Motor neuron (in vitro differentiated cells): ENCODE results near the gene RARB. TPM values are rescaled to one million over a fixed set of nuclear protein-coding genes. Genes with fewer than 3 reads are reported as not detected.
A peak's percentile ranks its signal among the peaks of the same experiment; 100 is the strongest.

Experiments used
- ATAC-seq, 8 experiments: fragments of 200-7000 bp; cut with Tn5 transposase; replicated peaks in 6 of 8; 2 replicates each; pipeline ENCODE4 v1.8.0; 2021; ENCODE audit warnings: mild to moderate bottlenecking in 8 of 8, moderate library complexity in 8 of 8
- H3K27ac ChIP-seq, 2 donors: fragments of 250-450 bp; sonication (Bioruptor Pico); 2 replicates each; pipeline ENCODE4 v1.9.0; 2021; ENCODE audit warnings: antibody characterized with exemption in 2 of 2, mild to moderate bottlenecking in 2 of 2, moderate library complexity in 1 of 2
- H3K4me1 ChIP-seq, 2 donors: fragments of 250-450 bp; sonication (Bioruptor Pico); replicated peaks in 1 of 2; 2 replicates each; pipeline ENCODE4 v1.6.1; 2021; ENCODE audit warnings: antibody characterized with exemption in 2 of 2, mild to moderate bottlenecking in 2 of 2, moderate library complexity in 1 of 2
- H3K4me3 ChIP-seq, 5 donors: fragments of 250-450 bp; sonication (Bioruptor Pico); 2 replicates each; pipeline ENCODE4 v1.9.0; 2021; ENCODE audit warnings: antibody characterized with exemption in 5 of 5, mild to moderate bottlenecking in 5 of 5, moderate library complexity in 4 of 5
- WGBS, 10 experiments: fragments of 450-650 bp; shearing (Covaris generic); methylation state at CpG; one replicate each; pipeline ENCODE4 v1.0.0; 2022; 5-methylcytosine and 5-hydroxymethylcytosine counted together
- in situ Hi-C, 9 experiments: fragments of 400-800 bp; cut with MboI; loops; one replicate each; pipeline ENCODE4 v1.15.0; 2021; ENCODE audit warnings: low sequenced_read_pairs in 9 of 9, low pct_unique_long_range_greater_than_20kb in 2 of 9; ENCODE audit not compliant: unreplicated experiment in 9 of 9
- total RNA-seq, 8 experiments: library from RNA; unstranded; fragments of 300-600 nt; gene quantifications; 2 replicates each; pipeline versions ENCODE4 v1.2.3 to v1.2.4, GENCODE V29; 2022

Gene RARB
- total RNA-seq, 8 experiments from 2014 or later, result 16.9 to 72.4 (median 31.3) TPM

DNA sequence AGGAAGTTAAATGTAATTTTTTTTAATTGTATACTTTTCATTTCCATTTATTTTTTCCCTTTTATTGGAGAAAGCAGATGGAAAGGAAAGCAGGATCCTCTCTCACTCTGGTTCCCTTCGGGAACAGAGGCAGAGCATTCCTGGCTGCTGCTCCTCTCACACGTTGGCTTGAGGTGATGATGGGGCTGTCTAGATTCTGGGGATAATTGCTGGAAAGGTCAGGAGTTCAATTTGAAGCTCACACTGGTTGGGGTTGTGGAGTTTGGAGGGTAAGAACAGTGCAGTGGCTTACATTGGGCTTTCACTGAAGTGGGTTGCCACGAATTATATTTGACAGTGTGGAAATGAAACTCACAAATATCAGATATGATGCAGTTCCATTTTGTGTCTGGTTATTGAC is 57.6 kb downstream of the RARB start:
- no peak for ATAC-seq
- in situ Hi-C loops, result no loop called here
- no peak overlapping the region for H3K4me3 ChIP-seq
- WGBS, 10 experiments, result 0 to 100% (median 50%) methylated on average over 1 to 3 of the region's 3 CpGs; no CpG with 5 or more reads in 1 of the 10 experiments
- peaks cover 49 to 55% of the 10 kb centered on the region in 2 donors for H3K4me1 ChIP-seq
- H3K27ac ChIP-seq, result no peak overlapping the region

DNA sequence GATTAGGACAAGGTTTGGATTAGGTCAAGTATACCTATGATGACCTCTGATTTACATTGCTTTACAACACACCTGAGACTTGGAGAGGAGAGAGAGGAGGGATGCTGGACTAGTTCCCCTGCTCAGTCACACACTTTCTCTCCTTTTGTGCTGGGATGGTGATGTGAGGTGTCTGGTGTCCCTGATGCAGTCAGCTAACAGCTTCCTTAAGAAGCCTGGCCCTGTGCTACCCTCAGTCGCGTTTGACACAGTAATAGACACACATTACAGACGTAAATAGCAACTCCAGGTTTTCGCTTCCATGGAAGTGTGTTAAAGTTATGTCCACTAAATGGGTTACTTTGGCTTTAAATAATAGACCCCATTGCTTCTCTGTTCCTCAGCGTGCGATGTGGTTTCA is 58.9 kb downstream of the RARB start:
- in situ Hi-C loops, result no loop called here
- H3K4me1 ChIP-seq, result peaks cover 41 to 55% of the 10 kb centered on the region in 2 donors
- no peak overlapping the region for H3K27ac ChIP-seq
- H3K4me3 ChIP-seq, result no peak overlapping the region
- WGBS, 10 experiments, result 60 to 100% (median 99%) methylated on average over 2 to 6 of the region's 6 CpGs; no CpG with 5 or more reads in 2 of the 10 experiments
- ATAC-seq, result no peak

DNA sequence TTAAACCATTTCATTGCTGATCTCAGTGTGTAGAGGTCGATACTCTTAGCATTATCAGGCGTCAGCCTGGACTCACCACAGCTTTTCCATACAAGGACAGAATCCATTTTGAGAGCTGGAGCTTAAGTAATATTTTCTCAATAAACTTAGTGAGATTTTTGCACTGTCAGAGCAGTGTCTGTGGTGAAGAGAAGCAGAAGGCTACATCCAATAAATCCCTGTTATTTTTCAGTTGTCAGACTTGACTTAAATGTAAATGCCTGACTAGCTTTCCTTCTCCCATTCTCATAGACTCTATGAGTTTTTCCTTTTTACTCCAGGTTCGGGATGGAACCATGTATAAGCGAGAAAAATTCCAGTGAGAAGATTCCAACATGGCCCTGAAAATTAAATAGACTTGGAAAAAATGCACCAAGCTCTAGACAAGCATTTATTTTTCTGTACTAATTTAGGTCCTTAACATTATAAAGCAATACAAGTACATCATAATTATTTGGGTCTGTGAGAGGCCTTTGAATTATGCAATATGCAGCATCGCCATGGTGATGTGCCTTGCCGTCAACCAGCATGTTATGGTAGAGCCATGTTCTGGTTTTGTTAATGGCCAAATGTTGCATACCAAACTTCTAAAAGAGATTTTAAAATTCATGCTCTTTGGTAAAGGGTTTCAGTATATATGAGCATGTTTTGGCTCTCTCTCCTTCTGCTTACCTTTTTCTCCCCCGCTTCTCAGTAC is 62.0 kb downstream of the RARB start:
- Histone ChIP-seq H3K4me1 (peaks cover 27 to 37% of the 10 kb centered on the region in 2 donors), H3K4me3 (no peak overlapping the region), H3K27ac (no peak overlapping the region)
- in situ Hi-C loops, result no loop called here
- ATAC-seq, result peak in 2 of 8 experiments; percentile 20 to 69
- WGBS, 10 experiments, result 28 to 82% (median 60%) methylated on average over 3 to 7 of the region's 7 CpGs; no CpG with 5 or more reads in 1 of the 10 experiments

DNA sequence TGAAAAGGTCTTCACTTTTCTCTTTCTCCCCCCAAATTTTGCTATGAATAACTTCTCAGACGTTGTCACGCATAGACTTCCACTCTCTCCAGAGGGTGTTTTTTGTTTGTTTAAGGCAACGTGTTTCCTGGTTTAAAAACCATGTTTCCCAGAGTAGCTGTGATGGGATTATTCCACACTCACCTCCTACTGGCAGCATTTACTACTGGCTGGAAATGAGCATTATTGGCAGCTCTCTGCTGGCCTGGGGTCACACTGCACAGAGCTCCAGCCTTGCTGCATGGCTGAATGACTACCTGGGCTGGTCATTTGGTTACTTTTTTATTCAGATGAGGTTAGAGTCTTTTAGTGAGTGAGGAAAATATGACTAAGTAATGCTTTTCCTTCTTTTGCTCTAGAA is 65.2 kb downstream of the RARB start:
- 17 to 97% (median 89%) methylated on average over 3 of the region's 3 CpGs; no CpG with 5 or more reads in 3 of the 10 experiments for WGBS, 10 experiments
- no peak overlapping the region for H3K27ac ChIP-seq
- in situ Hi-C loops, result no loop called here
- no peak overlapping the region for H3K4me3 ChIP-seq
- H3K4me1 ChIP-seq, result peaks cover 3 to 5% of the 10 kb centered on the region in 2 donors
- peak in 1 of 8 experiments; percentile 13 for ATAC-seq

DNA sequence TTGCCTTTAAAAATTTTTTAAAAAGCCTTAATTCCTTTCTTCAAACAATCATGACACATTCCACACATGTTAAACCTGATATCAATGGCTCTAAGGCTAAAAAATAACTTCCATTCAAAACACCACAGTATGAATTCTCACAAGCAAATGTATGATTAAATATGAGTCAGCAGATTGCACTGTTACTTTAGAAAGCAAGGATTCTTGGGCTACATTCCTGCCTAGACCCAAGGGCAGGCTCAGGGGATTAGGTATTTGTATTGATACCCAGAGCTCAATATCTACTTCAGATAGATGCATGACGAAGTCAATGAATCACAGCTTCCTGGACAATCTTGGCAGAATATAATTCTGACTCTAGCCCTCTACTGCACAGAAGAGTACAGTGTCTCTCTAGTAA is 65.7 kb downstream of the RARB start:
- WGBS, 10 experiments, result 0 to 89% methylated on average over 1 of the region's 1 CpG; no CpG with 5 or more reads in 8 of the 10 experiments
- ATAC-seq, result no peak
- in situ Hi-C loops, result no loop called here
- H3K4me1 ChIP-seq, result peaks cover 3 to 4% of the 10 kb centered on the region in 2 donors
- H3K27ac ChIP-seq, result no peak overlapping the region
- no peak overlapping the region for H3K4me3 ChIP-seq

DNA sequence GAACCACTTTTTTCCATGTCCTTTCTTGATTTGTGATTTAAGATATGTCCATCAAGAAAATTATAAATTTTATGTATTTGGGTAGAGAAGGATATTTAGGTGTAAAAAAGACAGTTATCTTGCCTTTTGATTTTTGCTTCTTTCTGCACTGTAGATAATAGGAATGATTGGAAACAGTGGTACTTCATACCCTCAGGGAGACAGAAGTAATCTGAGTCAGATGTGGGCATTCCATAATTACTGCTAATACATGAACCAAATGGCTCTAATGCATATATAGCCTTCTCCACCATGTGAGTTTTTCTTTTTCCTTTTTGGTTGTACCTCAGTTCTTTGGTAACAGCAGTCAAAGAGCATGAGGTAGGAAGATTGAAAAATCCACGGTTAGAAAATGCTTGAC is 67.2 kb downstream of the RARB start:
- WGBS, 10 experiments, result 0 to 100% (median 80%) methylated on average over 1 of the region's 1 CpG; no CpG with 5 or more reads in 3 of the 10 experiments
- in situ Hi-C loops, result no loop called here
- H3K4me1 ChIP-seq, result no peaks in the 10 kb centered on the region
- no peak overlapping the region for H3K27ac ChIP-seq
- ATAC-seq, result no peak
- no peak overlapping the region for H3K4me3 ChIP-seq

DNA sequence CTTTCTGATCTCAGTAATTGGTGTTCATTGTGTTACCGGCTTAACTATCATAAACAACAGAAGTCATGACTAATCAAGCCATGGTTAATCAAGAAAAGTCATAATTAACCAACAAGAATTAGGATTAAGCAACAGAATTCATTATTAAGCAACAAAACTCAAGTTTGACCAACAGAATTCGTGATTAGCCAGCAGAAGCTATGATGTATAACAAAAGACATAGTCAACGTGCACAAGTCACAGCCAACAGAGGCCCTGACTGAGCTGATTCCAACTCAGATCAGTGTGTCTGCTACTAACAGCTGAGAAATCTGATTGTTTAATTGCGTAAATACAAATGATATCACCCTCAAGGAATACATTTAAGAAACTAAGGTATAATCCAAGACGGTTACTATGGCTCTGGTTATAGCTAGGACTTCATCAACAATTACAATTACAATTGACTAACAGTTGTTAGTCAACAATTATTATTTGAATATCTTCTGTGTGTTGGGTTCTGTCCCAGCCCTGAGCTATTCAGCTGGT is 67.7 kb downstream of the RARB start:
- no peak for ATAC-seq
- WGBS, 10 experiments, result 28 to 100% (median 78%) methylated on average over 1 to 5 of the region's 5 CpGs
- H3K4me3 ChIP-seq, result no peak overlapping the region

DNA sequence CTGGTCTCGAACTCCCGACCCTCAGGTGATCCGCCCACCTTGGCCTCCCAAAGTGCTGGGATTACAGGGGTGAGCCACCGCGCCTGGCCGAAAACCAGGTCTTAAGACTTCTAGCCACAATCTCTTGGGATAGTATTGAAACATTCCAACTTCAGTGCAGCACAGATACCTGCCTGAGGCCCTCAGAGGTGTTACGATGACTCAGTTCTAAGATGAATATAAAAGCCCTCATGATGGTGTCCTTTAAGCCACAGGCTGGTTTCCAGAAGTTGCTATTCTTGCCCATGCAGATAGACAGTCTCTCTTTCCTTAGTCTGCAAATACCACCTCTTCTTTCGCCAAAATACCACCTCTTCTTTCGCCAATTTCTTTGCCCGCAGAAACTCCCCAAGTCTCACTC is 69.0 kb downstream of the RARB start:
- in situ Hi-C loops, result no loop called here
- H3K27ac ChIP-seq, result no peak overlapping the region
- ATAC-seq, result no peak
- no peaks in the 10 kb centered on the region for H3K4me1 ChIP-seq
- 80 to 100% (median 96%) methylated on average over 1 to 7 of the region's 10 CpGs; no CpG with 5 or more reads in 2 of the 10 experiments for WGBS, 10 experiments
- no peak overlapping the region for H3K4me3 ChIP-seq

More for the DNA sequence above, 67.7 kb downstream of the RARB start:
- Histone ChIP-seq H3K4me1 (no peaks in the 10 kb centered on the region), H3K27ac (no peak overlapping the region)
- in situ Hi-C loops, result no loop called here

DNA sequence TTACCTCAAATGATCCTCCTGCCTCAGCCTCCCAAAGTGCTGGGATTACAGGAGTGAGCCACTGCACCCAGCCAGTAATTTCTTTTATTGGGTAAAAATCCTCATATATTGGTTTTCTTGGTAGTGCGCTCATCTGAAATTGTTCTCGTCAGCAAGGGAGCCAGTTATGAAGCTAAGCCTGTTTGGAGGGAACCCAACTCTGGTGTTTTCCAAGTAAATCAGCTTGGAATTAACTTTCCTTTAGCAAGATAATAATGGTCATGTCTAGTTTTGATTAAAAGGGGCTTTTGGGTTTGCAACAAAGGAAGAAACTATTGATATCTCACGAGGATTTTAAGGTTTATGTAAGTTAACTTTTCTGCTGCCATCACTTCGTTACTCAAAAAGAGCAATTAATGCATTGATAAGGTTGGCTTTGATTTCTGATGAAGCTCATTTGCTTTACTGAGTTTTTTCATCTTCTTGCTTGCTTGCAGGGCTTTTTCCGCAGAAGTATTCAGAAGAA is 72.7 kb downstream of the RARB start:
- no peak for ATAC-seq
- Histone ChIP-seq H3K4me1 (peaks cover 0 to 3% of the 10 kb centered on the region in 2 donors), H3K27ac (no peak overlapping the region), H3K4me3 (no peak overlapping the region)
- WGBS, 10 experiments, result 36 to 100% (median 88%) methylated on average over 1 to 5 of the region's 5 CpGs
- in situ Hi-C loops, result no loop called here

DNA sequence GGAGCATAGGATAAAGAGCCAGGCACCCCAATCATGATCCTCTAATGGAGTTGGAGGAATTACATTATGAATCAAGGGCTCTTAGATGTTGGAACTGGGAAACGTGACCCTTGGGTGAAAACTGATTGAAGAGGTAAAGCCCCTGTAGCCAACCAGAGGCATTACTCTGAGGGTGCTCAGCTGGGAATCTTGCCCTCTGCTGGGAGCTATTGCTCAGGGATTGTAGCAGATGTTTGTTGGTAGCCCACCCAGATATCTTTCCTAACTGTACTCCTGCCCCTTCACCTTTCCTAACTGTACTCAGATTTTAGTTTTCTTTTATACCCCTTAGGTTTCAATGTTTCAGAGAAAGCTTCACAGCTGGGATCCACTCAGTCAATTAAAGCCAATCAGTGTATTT is 74.2 kb downstream of the RARB start:
- WGBS, 10 experiments, result 88% methylated on average over 1 of the region's 1 CpG; no CpG with 5 or more reads in 9 of the 10 experiments

DNA sequence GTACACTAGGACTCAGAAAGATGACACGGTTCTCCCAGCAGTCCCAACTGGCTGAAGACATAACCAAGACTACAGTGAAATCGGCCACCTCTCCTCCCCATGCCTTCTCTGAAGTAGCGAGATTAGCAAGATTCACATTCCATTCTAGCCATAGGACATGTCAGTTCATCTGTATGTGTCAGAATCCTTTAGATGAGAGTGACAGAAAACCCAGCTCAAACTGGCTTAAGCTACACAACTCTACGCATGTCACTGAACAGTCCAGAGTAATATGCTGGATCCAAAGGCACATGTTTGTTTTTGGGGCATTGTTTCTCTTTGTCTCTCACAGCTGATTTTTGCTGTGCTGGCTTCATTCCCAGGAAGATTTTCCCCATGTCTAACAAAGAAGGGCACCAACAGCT is 75.8 kb downstream of the RARB start:
- peaks cover 0 to 5% of the 10 kb centered on the region in 2 donors for H3K4me1 ChIP-seq
- H3K4me3 ChIP-seq, result no peak overlapping the region
- no peak overlapping the region for H3K27ac ChIP-seq
- peak in 5 of 8 experiments; percentile 44 to 65 (median 55) for ATAC-seq
- 14 to 97% (median 81%) methylated on average over 1 to 4 of the region's 4 CpGs; no CpG with 5 or more reads in 2 of the 10 experiments for WGBS, 10 experiments
- in situ Hi-C loops, result no loop called here

More for the DNA sequence above, 74.2 kb downstream of the RARB start:
- H3K27ac ChIP-seq, result no peak overlapping the region
- H3K4me1 ChIP-seq, result peaks cover 0 to 3% of the 10 kb centered on the region in 2 donors
- H3K4me3 ChIP-seq, result no peak overlapping the region
- in situ Hi-C loops, result no loop called here
- ATAC-seq, result no peak

DNA sequence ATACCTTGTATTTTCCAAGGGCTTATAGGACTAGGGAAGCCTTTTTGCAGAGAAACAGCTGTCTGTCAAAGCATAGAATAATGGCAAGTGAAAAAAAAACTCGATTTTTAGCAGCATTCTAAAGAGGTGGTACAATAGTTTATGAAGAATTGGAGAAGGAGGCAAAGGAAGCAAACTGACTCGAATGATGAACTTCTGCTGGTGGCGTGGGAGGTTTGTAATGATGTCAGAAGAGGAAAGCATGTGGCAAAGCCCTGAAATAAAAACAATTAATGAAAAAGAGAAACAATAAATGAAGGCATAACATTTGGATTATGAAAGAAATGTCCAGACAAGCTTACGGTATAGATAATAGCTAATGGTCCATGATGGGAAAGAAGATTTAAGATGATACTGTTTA is 77.5 kb downstream of the RARB start:
- ATAC-seq, result no peak
- in situ Hi-C loops, result no loop called here

DNA sequence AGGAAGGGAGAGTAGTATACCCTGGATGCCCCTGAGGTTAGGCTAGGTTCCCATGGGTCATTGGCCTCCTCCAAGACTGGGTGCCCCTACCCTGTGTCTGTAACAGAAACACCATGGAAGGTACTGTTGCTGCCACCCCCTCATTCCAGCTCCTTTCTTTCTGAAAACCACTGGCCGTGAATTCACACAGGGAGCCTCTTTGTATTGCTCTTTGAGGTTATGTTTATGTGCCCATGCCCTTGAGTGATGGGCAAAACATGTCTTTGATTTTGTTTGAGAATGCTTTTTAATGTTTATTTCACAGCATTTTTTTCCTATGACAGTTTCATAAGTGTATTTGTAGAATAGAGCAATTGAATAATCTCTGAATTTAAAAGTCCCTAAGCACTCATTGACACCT is 79.7 kb downstream of the RARB start:
- H3K4me1 ChIP-seq, result peaks cover 0 to 7% of the 10 kb centered on the region in 2 donors
- no peak overlapping the region for H3K27ac ChIP-seq
- in situ Hi-C loops, result no loop called here
- no peak for ATAC-seq
- H3K4me3 ChIP-seq, result no peak overlapping the region
- 40 to 100% (median 66%) methylated on average over 1 of the region's 1 CpG; no CpG with 5 or more reads in 2 of the 10 experiments for WGBS, 10 experiments

More for the DNA sequence above, 77.5 kb downstream of the RARB start:
- no peak overlapping the region for H3K4me3 ChIP-seq
- 45 to 93% (median 81%) methylated on average over 4 of the region's 4 CpGs for WGBS, 10 experiments
- no peak overlapping the region for H3K27ac ChIP-seq
- peaks cover 0 to 7% of the 10 kb centered on the region in 2 donors for H3K4me1 ChIP-seq
